Ammon's horn (tissue), 1 donor: ENCODE data around the gene PIP5KL1.

Experiments used
- DNase-seq: peaks from one replicate; pipeline ENCODE4 v3.0.0-alpha.2; 2016; ENCODE audit warnings: low spot score

Gene PIP5KL1

DNA sequence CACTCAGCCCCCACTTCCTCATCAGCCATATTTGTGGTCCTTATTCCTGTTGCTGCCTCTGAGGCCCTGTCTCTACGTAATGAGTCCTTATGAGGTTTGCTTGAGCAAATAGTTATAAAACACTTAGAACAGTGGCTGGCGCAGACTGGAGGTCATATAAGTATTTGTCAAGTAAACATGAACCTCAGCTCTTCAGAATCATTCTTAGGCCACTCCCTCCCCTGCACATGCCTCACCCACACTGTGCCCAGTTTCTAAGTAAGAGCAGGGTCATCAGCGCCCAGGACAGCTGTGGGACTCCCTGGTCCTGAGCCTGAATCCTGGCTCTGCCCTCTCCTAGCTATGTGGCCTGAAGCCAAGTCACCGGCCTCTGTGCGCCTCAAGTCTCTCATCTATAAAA lies 17.7 kb downstream of the PIP5KL1 start:
- DNase-seq, result no peak

DNA sequence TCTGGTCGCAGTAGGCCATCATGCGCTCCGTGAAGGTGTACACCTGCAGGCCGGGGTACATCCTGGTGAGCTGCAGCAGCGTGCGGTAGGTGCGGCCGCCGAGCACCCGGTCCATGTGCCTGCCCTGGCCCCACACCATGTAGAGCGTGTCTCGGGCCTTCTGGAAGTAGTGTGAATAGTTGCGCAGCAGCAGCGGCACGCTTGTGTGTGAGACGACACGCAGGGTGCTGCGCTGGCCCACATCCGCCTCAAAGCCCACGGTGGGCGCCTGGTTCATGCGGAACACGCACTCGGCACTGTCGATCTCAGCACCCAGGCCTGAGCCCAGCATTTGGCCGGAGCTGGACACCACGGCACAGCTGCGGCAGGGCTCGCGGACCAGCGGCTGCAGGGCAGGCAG lies 18.3 kb downstream of the PIP5KL1 start:
- no peak for DNase-seq

DNA sequence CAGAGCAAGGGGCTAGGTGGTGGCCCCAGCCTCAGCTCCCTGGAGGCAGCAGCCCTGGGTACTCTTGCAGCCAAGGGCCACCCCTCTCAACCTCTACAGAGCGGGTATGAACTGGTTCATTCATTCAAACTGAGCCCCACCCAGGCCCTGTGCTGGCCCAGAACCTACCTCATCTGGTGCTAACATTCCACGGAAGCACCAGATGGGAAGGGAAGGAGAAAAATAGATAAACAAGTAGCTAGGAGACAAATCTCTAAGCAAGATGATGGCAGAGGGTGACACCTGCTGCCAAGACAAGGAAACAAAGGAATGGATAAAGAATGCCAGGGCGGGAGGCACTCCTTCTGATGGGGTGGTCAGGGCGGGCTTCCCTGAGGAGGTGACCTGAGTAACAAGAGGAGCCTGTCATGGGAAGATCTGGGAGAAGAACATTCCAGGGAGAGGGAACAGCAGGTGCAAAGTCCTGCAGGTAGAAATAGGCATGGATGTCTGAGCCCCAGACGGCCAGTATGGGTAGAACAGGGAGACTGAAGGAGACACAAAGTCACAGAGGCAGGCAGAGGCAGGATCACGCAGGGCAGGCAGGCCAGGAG lies 19.9 kb downstream of the PIP5KL1 start:
- DNase-seq, result peak; percentile 47

DNA sequence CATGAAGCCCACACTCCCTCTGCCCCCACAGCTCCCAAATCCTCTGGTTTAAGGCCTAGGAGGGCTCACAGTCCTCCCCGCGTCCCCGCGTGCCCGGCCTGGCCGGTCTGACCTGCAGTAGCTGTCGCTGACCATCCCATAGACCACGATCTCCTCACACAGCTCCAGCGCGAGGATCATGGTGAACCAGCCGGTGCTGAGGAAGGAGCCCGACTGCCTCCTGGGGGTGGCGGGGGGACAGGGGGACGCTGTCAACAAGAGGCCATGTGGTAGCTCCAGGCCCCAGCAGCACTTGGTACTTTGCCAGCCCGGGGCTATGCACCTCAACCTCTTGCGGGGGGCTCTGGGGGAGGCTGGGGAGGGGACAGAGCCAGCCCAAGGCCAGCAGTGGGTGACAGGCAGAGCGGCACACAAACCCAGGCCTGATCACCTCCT lies 20.7 kb downstream of the PIP5KL1 start:
- no peak for DNase-seq

DNA sequence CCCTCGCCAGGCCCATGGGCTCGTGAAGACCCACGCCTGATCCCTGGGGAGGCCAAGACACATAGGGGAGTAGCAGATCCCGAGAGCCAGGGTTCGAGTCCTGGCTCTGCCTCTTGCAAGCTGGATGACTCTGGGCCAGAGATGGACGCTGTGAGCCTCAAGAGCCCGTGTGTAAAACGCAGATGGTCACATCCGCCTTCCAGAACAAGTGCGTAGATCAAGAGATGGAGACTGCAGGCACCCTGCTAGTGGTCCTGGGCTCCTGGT lies 22.0 kb downstream of the PIP5KL1 start:
- DNase-seq, result no peak

DNA sequence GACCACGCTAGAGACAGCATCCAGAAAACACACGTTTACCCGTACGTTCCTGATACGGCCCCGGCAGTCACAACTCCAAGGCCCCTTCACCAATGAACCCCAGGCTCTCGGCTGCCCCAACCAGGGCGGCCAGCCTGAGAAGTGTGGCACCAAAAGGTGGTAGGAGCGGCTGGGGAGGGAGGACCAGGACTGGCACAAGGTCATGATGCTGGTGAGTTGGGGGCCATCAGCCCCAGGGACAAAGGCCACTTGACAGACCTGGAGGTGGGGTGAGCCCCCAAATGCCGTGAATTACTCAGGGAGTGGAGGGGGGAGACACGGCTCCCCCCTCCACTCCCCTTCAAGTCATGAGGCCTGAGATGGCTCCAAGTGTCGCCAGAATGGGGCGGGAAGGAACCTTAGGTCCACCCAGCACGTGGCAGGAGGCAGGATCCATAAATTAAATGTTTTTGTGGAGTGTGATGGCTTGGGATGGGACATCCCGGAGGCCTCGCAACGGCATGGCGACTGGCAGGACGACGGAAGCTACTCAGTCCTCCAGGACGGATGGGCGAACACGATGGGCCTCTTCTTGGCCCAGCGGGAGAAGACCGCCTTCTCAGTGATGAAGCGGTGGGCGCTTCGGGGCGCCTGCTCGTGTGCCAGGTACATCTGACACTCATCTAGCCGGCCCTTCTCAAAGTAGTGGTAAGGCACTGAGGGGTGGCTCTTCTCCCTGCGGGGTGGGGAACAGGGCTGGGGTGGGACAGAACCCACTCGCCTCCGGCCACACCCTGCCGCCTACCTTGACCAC lies 22.5 kb downstream of the PIP5KL1 start:
- no peak for DNase-seq

DNA sequence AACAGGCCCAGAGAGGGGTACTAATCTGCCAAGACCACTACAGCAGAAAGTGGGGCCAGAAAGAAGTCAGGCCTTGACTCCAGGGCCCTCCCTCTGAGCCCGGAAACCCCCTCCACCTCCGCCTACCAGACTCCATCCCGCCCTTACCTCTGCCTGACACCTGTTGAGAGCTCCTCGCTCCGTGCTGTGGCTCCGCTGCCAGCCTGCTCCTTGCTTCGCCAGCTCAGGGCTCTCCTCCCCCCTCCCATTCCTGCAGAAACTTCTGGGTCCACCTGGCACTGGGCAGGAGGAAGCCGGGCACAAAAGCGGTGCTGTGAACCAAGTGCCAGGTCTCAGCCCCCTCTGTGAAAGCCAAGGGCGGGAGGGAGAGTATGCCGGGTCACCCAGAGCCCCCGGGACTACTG lies 24.8 kb downstream of the PIP5KL1 start:
- DNase-seq, result peak; percentile 66

DNA sequence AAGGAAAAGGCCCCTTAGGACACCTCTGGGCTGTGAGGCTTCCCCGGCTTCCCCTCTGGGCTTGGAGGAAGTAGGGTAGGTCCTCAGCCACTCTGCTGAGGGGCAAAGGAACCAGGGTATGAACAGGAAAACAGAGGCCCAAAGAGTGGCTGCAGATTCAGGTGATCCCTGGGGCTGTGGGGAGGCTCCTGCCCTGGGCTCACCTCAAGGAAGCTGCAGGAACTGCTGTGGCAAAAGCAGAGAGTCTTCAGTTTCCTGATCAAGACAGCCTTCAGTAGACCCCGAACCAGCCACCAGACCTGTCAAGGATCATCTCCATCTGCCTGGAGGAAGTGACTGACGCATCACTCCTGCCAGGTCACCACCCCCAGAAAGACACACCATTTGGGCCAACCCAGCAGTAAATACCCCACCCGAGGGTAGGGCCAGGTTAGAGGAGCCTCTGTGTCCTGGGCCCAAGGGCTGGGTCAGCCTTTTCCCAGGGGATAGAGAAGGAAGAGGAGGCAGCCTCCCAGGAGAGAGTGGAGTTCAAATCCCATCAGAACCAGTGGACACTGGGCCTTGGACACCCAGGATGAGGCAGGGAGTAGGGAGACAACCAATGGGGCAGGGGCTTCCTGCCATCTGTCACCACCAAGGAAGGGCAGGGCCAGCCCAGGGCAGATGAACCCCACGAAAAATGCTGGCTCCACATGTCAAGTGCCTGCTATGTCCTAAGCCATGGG lies 25.4 kb downstream of the PIP5KL1 start:
- no peak for DNase-seq

DNA sequence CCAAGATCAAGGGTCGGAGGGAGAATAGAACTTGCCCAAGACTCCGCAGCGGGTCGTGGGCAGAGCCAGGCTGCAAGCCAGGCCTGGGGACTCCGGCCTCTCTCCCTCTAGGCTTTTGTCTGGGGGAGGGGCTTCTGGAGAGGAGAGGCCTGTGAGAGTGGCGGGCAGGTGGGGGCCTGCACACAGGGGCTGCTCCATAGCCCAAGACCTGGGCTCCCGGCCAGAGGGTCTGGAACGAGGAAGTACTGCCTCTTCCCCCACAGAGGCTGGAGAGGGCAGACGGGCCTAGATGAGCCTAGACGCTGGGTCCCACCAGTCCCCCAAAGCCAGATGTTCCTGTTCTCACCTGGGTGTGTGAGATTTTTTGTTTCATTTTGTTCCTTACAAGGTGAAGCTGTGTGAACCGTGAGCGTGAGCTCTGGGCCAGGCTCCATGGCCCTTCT lies 26.0 kb downstream of the PIP5KL1 start:
- no peak for DNase-seq

DNA sequence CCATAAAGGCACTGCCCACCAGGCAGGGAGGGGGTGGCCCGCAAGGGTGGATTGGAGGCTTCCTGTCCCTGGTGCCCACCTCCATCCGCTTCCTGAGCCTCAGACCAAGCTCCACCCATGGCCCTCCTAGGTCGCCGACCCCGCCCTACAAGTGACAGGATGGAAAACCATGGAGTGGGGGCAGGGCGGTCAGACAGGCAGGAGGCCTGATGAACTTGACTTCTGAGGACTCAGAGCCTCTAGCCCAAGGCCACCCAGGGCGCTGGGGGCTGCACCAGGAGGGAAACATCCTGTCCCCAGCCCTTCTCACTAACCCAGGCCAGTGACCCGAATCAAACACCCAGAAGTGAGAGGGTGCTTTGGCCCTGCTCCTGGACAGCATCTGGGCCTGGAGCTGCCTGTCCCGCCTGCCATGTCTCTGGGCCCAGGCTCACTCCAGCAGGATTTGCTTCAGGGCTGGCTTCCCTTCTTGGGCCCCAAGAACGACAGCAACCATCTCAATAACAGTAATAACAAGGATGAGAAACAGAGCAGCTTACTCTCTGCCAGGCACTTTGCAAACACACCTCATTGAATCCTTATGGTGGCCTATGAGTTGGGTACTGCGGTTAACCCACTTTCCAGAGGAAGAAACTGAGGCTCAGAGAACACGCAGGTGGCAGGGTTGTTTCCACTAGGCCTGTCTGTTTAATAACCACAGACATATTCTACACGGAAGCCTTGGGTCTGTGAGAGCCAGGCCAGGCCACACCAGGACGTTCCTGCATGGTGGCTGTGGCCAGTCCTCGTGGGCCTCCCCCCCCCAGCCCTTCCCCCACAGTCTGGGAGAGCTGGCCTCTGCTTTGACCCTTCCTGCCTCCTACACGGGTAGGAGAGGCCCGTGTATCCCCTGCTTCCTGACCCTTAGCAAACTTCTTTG lies 26.8 kb downstream of the PIP5KL1 start:
- DNase-seq, result no peak

DNA sequence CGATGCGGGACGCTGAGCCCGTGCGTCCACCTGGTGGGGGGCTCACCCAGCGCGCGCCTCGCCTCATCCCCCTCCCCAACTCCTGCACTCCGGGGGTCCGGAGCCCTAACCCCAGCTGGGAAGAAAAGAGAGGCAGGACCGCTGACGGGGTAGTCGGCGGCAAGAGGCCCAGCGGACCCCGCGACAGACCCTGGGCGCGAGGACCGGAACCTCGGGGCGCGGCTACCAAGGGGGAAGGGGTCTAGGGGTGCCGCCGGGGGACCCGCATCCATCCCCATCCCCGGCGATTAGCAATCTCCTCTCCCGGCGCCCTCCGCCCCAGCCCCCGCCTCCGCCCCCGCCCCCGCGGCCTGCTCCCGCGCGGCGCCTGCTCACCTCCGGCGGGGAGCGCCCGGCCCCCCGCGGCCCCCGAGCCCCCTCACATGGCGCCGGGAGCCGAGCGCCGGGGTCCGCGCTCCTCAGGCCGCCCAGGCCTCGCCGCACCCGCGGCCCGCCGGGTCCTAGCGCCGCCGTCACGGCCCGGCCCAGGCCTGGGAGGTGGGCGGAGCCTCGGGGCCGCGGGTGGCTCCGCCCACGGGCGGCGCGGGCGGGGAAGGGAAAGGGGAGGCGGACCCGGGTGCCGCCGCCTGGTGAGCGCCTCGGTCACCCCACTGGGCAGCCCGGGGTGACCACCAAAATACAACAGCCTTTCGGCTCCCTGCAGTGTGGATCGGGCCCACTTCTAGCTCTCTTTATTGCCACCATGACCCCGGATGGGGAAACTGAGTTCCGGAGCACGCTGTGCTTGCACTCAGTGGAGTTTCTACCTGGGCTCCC lies 31.2 kb downstream of the PIP5KL1 start, which contains the start of gene ST6GALNAC6:
TSS of gene ST6GALNAC6 (minus strand) at position 476 of the 816 bp plus-strand sequence. CDS start 1,622 bp downstream, outside the sequence.
- DNase-seq, result peak; percentile 78

DNA sequence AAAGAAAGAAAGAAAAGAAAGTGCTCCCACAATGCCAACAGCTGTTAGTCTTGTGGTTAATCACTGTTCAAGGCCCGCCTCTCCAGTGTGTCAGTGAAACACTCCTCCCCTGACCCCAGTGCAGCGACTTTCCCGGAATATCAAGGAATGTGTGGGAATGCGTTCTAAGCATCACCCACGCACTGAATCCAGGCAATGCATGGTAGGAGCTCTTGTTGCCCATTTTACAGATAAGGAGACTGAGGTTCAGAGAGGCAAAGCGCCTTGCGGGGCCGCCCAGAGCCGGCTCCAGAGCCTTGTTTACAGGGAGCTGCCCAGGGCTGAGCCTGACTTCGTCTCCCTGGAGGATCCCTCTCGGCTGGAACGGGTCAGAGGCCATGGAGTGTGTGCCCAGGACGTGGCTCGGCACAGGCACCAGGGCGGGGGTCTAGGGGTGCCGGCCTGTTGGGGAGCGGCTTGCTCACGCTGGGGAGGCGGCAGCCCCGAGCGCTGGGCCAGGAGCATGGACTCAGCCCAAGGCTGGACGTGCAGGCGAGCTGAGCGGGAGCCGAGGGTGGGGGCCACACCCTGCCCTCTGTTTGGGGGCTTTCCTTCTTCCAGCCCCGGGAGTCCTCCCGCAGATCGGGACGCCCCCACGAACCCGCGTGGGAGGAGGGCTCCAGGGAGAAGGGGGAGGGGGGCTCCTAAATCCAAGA lies 32.0 kb downstream of the PIP5KL1 start:
- DNase-seq, result no peak

DNA sequence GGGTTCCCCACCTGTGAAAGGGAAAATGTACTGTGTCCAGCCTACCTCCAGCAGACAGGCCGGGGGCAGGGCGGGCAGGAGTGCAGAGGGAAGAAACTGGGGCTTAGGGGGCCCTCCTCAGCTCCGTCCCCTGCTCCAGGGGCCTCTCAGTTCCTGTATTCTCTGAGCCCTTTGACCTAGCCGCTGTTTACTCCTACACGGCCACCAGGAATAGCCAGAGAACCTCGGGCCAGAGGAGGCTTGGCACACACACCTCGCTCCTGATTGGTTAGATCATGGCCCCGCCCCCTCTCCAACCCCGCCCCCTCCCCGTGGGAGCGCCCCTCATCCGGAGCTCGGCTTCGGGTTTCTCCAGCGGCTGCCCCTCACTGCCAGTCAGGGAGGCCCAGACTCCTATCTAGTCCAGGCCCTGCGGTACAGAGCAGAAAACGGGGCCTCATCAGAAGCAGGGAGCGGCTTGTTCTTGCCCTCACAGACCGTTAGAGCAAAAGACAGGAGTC lies 33.3 kb downstream of the PIP5KL1 start:
- DNase-seq, result peak; percentile 87

DNA sequence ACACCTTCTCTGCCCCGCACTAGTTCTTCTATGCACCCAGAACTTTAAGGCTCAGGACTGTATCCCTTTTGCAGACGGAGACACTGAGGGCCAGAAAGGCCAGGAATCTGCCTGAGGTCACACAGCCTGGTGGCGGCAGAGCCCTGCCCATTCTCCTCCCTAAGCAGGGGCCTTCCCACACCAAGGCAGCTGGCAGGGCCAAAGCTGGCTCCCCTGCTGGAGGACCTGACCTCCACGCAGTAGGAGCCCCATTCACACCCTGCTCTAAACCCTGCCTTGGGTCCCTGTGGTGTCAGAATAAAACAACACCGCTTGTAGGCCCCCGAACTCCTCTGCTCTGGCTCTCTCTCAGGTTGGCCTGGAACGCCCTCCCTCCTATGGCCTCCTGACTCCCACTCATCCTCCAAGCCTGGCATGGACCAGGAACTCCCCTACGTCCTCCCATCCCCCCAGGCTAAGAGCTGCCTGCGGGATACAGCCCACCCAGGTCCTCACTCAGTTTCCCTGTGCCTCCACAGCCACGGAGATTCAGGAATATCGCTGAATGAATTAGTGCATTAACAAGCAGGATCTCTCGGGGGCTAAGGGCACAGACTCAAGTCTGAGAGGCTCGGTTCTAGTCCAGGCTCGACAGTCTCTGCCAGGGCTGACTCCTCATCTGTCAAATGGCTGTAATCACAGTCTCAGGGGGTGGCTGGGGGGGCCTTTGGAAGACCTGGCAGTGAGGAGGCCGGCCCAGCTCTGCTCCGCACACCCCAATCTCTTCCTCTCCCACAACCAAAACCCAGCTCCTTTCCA lies 34.0 kb downstream of the PIP5KL1 start:
- no peak for DNase-seq

DNA sequence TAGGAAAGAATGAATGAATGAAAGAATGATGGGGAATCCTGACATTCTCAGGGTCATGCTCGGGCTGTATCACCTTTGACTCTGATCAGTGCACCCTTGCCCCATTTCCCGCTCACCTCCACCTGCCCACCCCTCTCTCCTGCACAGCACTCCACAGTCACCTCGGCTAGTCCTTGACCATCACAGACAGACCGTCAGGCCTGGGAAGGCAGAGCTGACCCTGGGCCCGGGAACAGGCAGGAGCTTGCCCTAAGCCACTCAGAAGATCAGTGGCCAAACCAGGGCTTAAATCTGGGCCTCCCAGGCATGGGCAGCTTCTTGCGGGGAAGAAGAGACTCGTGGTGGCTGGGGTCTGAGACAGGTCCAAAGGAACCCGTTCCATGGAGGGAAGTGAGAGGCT lies 34.8 kb downstream of the PIP5KL1 start:
- DNase-seq, result no peak

DNA sequence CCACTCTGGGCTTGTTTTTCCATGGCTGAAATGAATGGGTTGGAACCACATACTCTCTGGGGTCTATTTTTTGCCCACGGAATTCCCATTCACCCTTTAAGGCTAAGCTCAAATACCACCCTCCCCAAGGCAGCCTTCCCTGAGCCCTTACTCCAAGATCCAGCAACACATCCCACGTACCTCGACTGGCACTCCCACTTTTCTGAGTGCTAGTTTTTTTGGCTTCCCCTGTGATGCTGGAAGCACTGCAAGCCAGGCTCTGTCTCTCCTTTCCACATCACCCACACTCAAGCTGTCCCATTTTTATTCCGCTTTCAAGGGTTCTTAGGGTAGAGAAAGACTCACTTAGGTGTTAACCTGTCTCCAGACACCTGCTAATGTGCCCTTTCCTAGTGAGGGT lies 37.2 kb downstream of the PIP5KL1 start:
- peak; percentile 63 for DNase-seq

DNA sequence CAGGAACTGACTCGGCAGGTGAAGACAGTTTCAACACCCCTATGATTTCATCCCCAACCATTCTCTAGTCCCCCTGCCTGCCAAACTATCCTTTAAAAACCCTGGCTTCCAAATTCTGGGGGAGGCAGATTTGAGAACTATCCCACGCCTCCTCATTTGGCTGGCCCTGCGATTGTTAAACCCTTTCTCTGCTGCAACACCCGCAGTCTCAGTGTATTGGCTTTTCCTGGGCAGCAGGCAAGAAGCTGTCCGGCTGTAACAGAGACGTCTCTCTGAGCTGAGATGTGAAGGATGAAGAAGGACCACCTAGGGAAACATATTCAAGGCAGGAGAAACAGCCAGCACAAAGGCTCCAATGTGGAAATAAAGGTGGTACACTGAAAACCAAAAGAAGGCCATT lies 37.7 kb downstream of the PIP5KL1 start:
- no peak for DNase-seq

DNA sequence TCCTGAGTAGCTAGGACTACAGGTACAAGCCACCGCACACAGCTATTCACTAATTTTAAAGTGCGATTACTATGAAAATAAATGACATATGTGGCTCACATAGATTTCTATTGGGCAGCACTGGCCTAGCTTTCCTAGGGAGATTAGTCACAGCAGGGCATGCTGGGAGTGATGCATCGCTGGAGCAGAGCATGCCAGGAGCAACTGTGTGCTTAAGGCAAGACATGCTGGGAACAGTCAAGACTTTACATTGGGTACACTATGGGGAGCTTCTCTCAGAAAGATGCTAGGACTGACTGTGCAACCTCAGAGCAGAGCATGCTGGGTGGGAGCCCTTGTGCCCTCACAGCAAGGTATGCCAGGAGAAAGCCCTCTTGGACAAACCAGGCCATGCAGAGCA lies 40.5 kb downstream of the PIP5KL1 start:
- no peak for DNase-seq

DNA sequence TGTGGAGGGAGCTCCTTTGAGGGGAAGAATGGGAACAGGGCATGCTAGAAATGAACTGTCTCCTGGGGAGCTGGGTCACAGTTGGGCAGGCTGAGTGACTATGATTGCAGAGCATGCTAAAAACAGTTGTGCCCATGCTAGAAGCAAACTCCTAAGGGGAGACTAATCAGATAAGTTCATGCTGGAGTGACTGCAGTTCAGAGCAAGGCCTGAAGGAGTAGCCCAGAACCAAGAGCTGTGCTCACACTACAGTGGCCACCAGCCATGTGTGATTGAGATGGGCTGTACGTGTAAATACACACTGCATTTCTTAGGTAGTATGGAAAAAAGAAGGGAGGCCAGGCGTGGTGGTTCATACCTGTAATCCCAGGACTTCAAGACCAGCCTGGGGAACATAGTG lies 42.8 kb downstream of the PIP5KL1 start:
- DNase-seq, result no peak
